ENCODE results near the gene DIP2B.

DNA sequence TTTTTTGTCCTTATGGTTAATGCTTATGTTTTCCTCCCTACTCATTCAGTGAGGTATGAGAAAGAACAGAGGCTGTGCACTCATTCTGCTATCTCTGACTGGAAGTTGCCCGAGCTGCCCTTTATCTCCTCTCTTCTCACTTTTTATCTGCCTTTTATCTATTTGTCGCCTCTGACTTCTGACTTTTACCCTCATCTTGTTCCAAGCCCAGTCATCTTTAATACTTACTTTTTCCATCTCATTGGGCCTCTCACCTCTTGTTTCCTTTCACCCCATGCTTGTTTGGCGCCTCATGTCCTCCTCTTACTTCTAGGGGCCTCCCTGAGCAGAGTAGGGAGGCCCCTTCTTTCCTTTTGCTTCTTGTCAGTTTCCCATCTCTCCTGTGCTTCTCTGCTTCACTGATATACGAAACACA lies 50.7 kb downstream of the DIP2B start:
- TF ChIP-seq, protein P1, sequence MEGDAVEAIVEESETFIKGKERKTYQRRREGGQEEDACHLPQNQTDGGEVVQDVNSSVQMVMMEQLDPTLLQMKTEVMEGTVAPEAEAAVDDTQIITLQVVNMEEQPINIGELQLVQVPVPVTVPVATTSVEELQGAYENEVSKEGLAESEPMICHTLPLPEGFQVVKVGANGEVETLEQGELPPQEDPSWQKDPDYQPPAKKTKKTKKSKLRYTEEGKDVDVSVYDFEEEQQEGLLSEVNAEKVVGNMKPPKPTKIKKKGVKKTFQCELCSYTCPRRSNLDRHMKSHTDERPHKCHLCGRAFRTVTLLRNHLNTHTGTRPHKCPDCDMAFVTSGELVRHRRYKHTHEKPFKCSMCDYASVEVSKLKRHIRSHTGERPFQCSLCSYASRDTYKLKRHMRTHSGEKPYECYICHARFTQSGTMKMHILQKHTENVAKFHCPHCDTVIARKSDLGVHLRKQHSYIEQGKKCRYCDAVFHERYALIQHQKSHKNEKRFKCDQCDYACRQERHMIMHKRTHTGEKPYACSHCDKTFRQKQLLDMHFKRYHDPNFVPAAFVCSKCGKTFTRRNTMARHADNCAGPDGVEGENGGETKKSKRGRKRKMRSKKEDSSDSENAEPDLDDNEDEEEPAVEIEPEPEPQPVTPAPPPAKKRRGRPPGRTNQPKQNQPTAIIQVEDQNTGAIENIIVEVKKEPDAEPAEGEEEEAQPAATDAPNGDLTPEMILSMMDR (IDR thresholded peaks at IDR 0.05; ENCODE audit: poor library complexity, severe bottlenecking): no peak
- TF ChIP-seq POLR2AphosphoS5 (IDR thresholded peaks at IDR 0.05): no peak
- no peak for TF ChIP-seq EZH2 (IDR thresholded peaks at IDR 0.05; ENCODE audit: borderline replicate concordance, insufficient read depth, low read length, poor library complexity, severe bottlenecking)
- TF ChIP-seq, protein P2, sequence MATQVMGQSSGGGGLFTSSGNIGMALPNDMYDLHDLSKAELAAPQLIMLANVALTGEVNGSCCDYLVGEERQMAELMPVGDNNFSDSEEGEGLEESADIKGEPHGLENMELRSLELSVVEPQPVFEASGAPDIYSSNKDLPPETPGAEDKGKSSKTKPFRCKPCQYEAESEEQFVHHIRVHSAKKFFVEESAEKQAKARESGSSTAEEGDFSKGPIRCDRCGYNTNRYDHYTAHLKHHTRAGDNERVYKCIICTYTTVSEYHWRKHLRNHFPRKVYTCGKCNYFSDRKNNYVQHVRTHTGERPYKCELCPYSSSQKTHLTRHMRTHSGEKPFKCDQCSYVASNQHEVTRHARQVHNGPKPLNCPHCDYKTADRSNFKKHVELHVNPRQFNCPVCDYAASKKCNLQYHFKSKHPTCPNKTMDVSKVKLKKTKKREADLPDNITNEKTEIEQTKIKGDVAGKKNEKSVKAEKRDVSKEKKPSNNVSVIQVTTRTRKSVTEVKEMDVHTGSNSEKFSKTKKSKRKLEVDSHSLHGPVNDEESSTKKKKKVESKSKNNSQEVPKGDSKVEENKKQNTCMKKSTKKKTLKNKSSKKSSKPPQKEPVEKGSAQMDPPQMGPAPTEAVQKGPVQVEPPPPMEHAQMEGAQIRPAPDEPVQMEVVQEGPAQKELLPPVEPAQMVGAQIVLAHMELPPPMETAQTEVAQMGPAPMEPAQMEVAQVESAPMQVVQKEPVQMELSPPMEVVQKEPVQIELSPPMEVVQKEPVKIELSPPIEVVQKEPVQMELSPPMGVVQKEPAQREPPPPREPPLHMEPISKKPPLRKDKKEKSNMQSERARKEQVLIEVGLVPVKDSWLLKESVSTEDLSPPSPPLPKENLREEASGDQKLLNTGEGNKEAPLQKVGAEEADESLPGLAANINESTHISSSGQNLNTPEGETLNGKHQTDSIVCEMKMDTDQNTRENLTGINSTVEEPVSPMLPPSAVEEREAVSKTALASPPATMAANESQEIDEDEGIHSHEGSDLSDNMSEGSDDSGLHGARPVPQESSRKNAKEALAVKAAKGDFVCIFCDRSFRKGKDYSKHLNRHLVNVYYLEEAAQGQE (IDR thresholded peaks at IDR 0.05; ENCODE audit: borderline replicate concordance): no peak
- TF ChIP-seq MXI1 (conservative IDR thresholded peaks at IDR 0.05; ENCODE audit: poor library complexity, severe bottlenecking): no peak

Data from neural cell (in vitro differentiated cells).